GM12878 (cell line): ENCODE results near the gene VNN1. TPM values are rescaled to one million over a fixed set of nuclear protein-coding genes. Genes with fewer than 3 reads are reported as not detected.

Experiments
- ATAC-seq: fragments of 200-7000 bp; cut with Tn5 transposase; 3 replicates; pipeline ENCODE4 v1.9.1; 2020; ENCODE audit warnings: mild to moderate bottlenecking, moderate library complexity
- BruUV-seq: library from RNA; stranded (reverse); fragments of 400-500 nt; replicated peaks from 2 replicates; lab custom pipeline; 2021; lab: Mats Ljungman, UMichigan
- CTCF ChIA-PET: fragments of 300-600 bp; sonication (Branson Sonifier 250); formaldehyde crosslinking; extraction: SDS; loops from one replicate; lab custom pipeline; 2021; ENCODE audit warnings: inconsistent platforms; lab: Yijun Ruan, JAX
- POLR2A ChIA-PET: fragments of 350-600 bp; formaldehyde crosslinking; extraction: SDS; loops from one replicate; lab custom pipeline; 2021; ENCODE audit warnings: inconsistent platforms; lab: Charles Lee
- RAD21 ChIA-PET: fragments of 300-600 bp; sonication (Branson Sonifier 250); formaldehyde crosslinking; loops from one replicate; lab custom pipeline; 2023; ENCODE audit warnings: antibody characterized with exemption; ENCODE audit not compliant: unreplicated experiment; lab: Charles Lee
- SMC1A ChIA-PET: fragments of 300-600 bp; sonication (Branson Sonifier 250); formaldehyde crosslinking; loops from one replicate; lab custom pipeline; 2023; ENCODE audit not compliant: unreplicated experiment, uncharacterized antibody; lab: Charles Lee
- DNase-seq: peaks from one replicate; pipeline ENCODE4 v3.0.0-alpha.2; 2011; ENCODE audit warnings: low read depth, low spot score
- FAIRE-seq: peaks from 3 replicates; lab custom pipeline; 2011; peaks lifted over from hg19 to GRCh38; lab: Jason Lieb, UNC
- H2AFZ ChIP-seq: 2 replicates; pipeline ENCODE4 v1.6.0; 2011; ENCODE audit warnings: low read depth, low read length, control low read depth; ENCODE audit not compliant: control insufficient read depth
- H3K27ac ChIP-seq: 2 replicates; pipeline ENCODE4 v1.5.1; 2011; ENCODE audit warnings: control low read depth; ENCODE audit not compliant: control insufficient read depth, insufficient read depth
- H3K27me3 ChIP-seq, 2 experiments: replicated peaks in 1 of 2; 2 replicates each; pipeline versions ENCODE4 v1.6.0 to v1.6.1; 2011; ENCODE audit warnings: low read length in 1 of 2; ENCODE audit not compliant: control insufficient read depth in 2 of 2, insufficient read depth in 2 of 2
- H3K36me3 ChIP-seq, 2 experiments: 2 replicates each; pipeline ENCODE4 v1.5.1; 2011; ENCODE audit warnings: low read length in 1 of 2; ENCODE audit not compliant: control insufficient read depth in 2 of 2, insufficient read depth in 2 of 2
- H3K4me1 ChIP-seq: 2 replicates; pipeline ENCODE4 v1.6.1; 2011; ENCODE audit warnings: mild to moderate bottlenecking, low read length, moderate library complexity, mixed read lengths; ENCODE audit not compliant: control insufficient read depth, insufficient read depth
- H3K4me2 ChIP-seq: 2 replicates; pipeline ENCODE4 v1.6.0; 2011; ENCODE audit warnings: control low read depth; ENCODE audit not compliant: control insufficient read depth, insufficient read depth
- H3K4me3 ChIP-seq: fragments of 200-600 bp; sonication (generic); 2 replicates; pipeline ENCODE4 v1.5.1; 2016
- H3K79me2 ChIP-seq: 2 replicates; pipeline ENCODE4 v1.6.0; 2011; ENCODE audit warnings: low read length; ENCODE audit not compliant: control insufficient read depth, insufficient read depth
- H3K9ac ChIP-seq: 2 replicates; pipeline ENCODE4 v1.8.0; 2011; ENCODE audit warnings: low read length, control low read depth, mixed read lengths; ENCODE audit not compliant: control insufficient read depth, insufficient read depth
- H3K9me3 ChIP-seq: replicated peaks from 3 replicates; pipeline ENCODE4 v1.5.1; 2011; ENCODE audit warnings: mild to moderate bottlenecking, low read length; ENCODE audit not compliant: control insufficient read depth, insufficient read depth
- H4K20me1 ChIP-seq: 2 replicates; pipeline ENCODE4 v1.6.0; 2011; ENCODE audit not compliant: control insufficient read depth, insufficient read depth
- HDAC6 ChIP-seq: fragments of 200-600 bp; sonication (generic); IDR thresholded peaks from one replicate; pipeline ENCODE4 v1.8.0; 2017; ENCODE audit warnings: antibody characterized with exemption; ENCODE audit not compliant: unreplicated experiment
- MYC ChIP-seq: IDR thresholded peaks from 2 replicates; pipeline ENCODE4 v1.6.1; 2011; ENCODE audit warnings: mild to moderate bottlenecking, low read length, moderate library complexity, inconsistent platforms; ENCODE audit not compliant: insufficient read depth, insufficient replicate concordance, insufficient read length, severe bottlenecking
- NFYB ChIP-seq: IDR thresholded peaks from 2 replicates; pipeline ENCODE4 v1.6.1; 2011; ENCODE audit warnings: low read depth, mild to moderate bottlenecking, low read length, improper control_type of control experiment, moderate library complexity; ENCODE audit not compliant: insufficient read depth
- PAX8 ChIP-seq: fragments of 450-650 bp; IDR thresholded peaks from 2 replicates; pipeline ENCODE4 v1.6.1; 2017; ENCODE audit warnings: mild to moderate bottlenecking, moderate library complexity
- RAD21 ChIP-seq: IDR thresholded peaks from 2 replicates; pipeline ENCODE4 v1.6.1; 2011; ENCODE audit warnings: mild to moderate bottlenecking, low read depth, low read length, moderate library complexity; ENCODE audit not compliant: insufficient read depth
- RB1 ChIP-seq: fragments of 450-650 bp; formaldehyde crosslinking; IDR thresholded peaks from 2 replicates; pipeline ENCODE4 v1.6.1; 2017; ENCODE audit warnings: mild to moderate bottlenecking, borderline replicate concordance
- SIX5 ChIP-seq: IDR thresholded peaks from 2 replicates; pipeline ENCODE4 v1.6.1; 2011; ENCODE audit warnings: mild to moderate bottlenecking, low read depth, low read length, moderate library complexity; ENCODE audit not compliant: severe bottlenecking
- TARDBP ChIP-seq: IDR thresholded peaks from 2 replicates; pipeline ENCODE4 v1.6.1; 2016; ENCODE audit warnings: borderline replicate concordance
- ZBED1 ChIP-seq: IDR thresholded peaks from 2 replicates; pipeline ENCODE4 v1.6.1; 2016; ENCODE audit warnings: borderline replicate concordance
- ZZZ3 ChIP-seq: IDR thresholded peaks from 2 replicates; pipeline ENCODE4 v1.6.1; 2011; ENCODE audit warnings: low read depth; ENCODE audit not compliant: control insufficient read depth, insufficient read length
- WGBS: methylation state at CpG from one replicate; pipeline ENCODE4 v1.1.6; 2016; ENCODE audit warnings: low lambda C conversion rate; ENCODE audit not compliant: insufficient replicate concordance, insufficient coverage; ENCODE audit errors: missing lambda C conversion rate; 5-methylcytosine and 5-hydroxymethylcytosine counted together
- in situ Hi-C: fragments of 300-500 bp; cut with MboI; formaldehyde crosslinking; loops from 9 replicates; pipeline ENCODE4 v1.14.3; 2018; ENCODE audit warnings: mixed read lengths
- intact Hi-C: fragments of 100-400 bp; cut with micrococcal nuclease; formaldehyde crosslinking; loops from one replicate; pipeline ENCODE4 v1.14.2; 2022; ENCODE audit not compliant: unreplicated experiment
- polyA plus RNA-seq, 11 experiments: library from polyadenylated mRNA; depleted of rRNA in 4 of 11; unstranded in 6 of 11; stranded (reverse) in 5 of 11; fragments of >200 nt; fragmentation: Nextera tagmentation in 4 of 11; fragmentation: Illumina TruSeq in 1 of 11; extraction: Ambion mirVana in 4 of 11; extraction: Trizol in 1 of 11; gene quantifications; 1 replicate in 1 of 11; 2 replicates in 10 of 11; pipeline versions ENCODE4 v1.2.1 to v1.2.3, GENCODE V29; 2011 to 2016; ENCODE audit warnings: inconsistent platforms in 2 of 11, missing spikeins in 2 of 11, low read depth in 1 of 11
- total RNA-seq, 4 experiments: library from RNA; depleted of rRNA in 3 of 4; stranded (reverse); fragments of >200 nt in 3 of 4; fragmentation: Illumina TruSeq in 1 of 4; extraction: Trizol in 1 of 4; gene quantifications; 2 replicates each; pipeline versions ENCODE4 v1.2.1 to v1.2.3, GENCODE V29; 2013 to 2021
- TF ChIP-seq, protein P1 (sequence below): IDR thresholded peaks from 2 replicates; pipeline ENCODE4 v1.6.1; 2012; ENCODE audit warnings: low read depth, low read length, improper control_type of control experiment
- TF ChIP-seq, protein P2 (sequence below): fragments of 450-650 bp; IDR thresholded peaks from 2 replicates; pipeline ENCODE4 v1.6.1; 2017; ENCODE audit warnings: borderline replicate concordance

VNN1 gene
- total and polyA plus RNA-seq, 10 of the 15 experiments (the other 5 are each of a cell fraction or from before 2014, with no cell fraction given): not detected

DNA sequence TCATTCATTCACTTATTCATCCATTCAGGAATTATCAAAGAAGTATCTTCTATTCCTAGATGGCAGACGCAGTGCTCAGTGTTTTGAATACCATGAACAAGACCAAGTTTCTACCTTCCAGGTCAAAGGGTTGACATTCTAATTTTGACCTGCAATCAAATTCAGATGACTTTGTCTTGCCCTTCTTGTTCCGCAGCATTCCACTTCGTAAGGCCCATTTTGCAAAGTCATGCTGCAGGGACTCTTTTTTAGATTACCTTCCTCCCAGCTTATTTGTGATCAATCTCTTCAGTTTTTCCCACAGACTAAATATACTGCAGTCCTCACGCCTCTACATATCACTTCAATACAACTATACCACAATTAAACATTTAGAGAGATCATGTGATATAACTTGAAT is 47.7 kb downstream of the VNN1 start:
- H3K27ac ChIP-seq: no peak overlapping the region
- H3K79me2 ChIP-seq: no peaks in the 10 kb centered on the region
- no peaks in the 10 kb centered on the region for H4K20me1 ChIP-seq
- no peaks in the 10 kb centered on the region for H3K9me3 ChIP-seq
- FAIRE-seq: no peak
- H3K4me3 ChIP-seq: no peak overlapping the region
- intact Hi-C loops: loop anchor here (10.0 kb wide), 1 partner anchor 381 kb away; no protein-coding TSS in a partner anchor
- no peak overlapping the region for H3K9ac ChIP-seq
- no peak overlapping the region for H3K4me2 ChIP-seq
- ChIA-PET RAD21 (interaction anchor here (1.2 kb wide), 1 partner anchor 157 kb away, joined by 4 read pairs; no protein-coding TSS in a partner anchor), SMC1A (interaction anchor here (0.8 to 6.0 kb wide), 4 partner anchors 62 to 104 kb away, joined by 3 to 100 read pairs (median 3); no protein-coding TSS in a partner anchor), POLR2A (no interaction called here), CTCF (interaction anchor here (0.9 to 7.0 kb wide), 5 partner anchors 100 to 150 kb away, joined by 3 to 141 read pairs (median 4); partner anchors contain the start of gene SLC18B1)
- BruUV-seq: no TSS peak
- ATAC-seq: no peak
- 68% methylated on average over 4 of the region's 4 CpGs for WGBS
- H3K27me3 ChIP-seq: no peaks in the 10 kb centered on the region
- H2AFZ ChIP-seq: no peak overlapping the region
- H3K4me1 ChIP-seq: no peaks in the 10 kb centered on the region
- H3K36me3 ChIP-seq: no peaks in the 10 kb centered on the region
- DNase-seq: no peak
- in situ Hi-C loops: no loop called here
- no peak for TF ChIP-seq ZZZ3
- TF ChIP-seq, protein P1, sequence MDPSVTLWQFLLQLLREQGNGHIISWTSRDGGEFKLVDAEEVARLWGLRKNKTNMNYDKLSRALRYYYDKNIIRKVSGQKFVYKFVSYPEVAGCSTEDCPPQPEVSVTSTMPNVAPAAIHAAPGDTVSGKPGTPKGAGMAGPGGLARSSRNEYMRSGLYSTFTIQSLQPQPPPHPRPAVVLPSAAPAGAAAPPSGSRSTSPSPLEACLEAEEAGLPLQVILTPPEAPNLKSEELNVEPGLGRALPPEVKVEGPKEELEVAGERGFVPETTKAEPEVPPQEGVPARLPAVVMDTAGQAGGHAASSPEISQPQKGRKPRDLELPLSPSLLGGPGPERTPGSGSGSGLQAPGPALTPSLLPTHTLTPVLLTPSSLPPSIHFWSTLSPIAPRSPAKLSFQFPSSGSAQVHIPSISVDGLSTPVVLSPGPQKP: no peak
- TF ChIP-seq, protein P2, sequence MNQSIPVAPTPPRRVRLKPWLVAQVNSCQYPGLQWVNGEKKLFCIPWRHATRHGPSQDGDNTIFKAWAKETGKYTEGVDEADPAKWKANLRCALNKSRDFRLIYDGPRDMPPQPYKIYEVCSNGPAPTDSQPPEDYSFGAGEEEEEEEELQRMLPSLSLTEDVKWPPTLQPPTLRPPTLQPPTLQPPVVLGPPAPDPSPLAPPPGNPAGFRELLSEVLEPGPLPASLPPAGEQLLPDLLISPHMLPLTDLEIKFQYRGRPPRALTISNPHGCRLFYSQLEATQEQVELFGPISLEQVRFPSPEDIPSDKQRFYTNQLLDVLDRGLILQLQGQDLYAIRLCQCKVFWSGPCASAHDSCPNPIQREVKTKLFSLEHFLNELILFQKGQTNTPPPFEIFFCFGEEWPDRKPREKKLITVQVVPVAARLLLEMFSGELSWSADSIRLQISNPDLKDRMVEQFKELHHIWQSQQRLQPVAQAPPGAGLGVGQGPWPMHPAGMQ: no peak
- no peak for TF ChIP-seq ZBED1
- no peak for TF ChIP-seq HDAC6
- no peak for TF ChIP-seq NFYB
- no peak for TF ChIP-seq RAD21
- TF ChIP-seq PAX8: no peak
- no peak for TF ChIP-seq TARDBP
- TF ChIP-seq SIX5: no peak
- TF ChIP-seq RB1: no peak
- TF ChIP-seq MYC: no peak
